BJ (cell line): ENCODE data around the gene PLCB2. TPM values are rescaled to one million over a fixed set of nuclear protein-coding genes. Genes with fewer than 3 reads are reported as not detected.
A peak's percentile ranks its signal among the peaks of the same experiment; 100 is the strongest.

ENCODE experiments used
- CTCF ChIA-PET: fragments of 350-600 bp; formaldehyde crosslinking; extraction: SDS; loops from one replicate; lab custom pipeline; 2021; ENCODE audit warnings: antibody characterized with exemption, inconsistent platforms; lab: Yijun Ruan, JAX
- POLR2A ChIA-PET: fragments of 300-600 bp; sonication (Branson Sonifier 250); formaldehyde crosslinking; extraction: SDS; loops from one replicate; lab custom pipeline; 2021; ENCODE audit warnings: antibody characterized with exemption; lab: Charles Lee
- DNase-seq: peaks from one replicate; pipeline ENCODE4 v3.0.0-alpha.2; 2011; ENCODE audit warnings: low read depth
- H3K27me3 ChIP-seq: 2 replicates; pipeline ENCODE4 v1.6.0; 2011; ENCODE audit warnings: low read length; ENCODE audit not compliant: control insufficient read depth, insufficient read depth
- H3K36me3 ChIP-seq: 2 replicates; pipeline ENCODE4 v1.5.1; 2011; ENCODE audit warnings: low read length; ENCODE audit not compliant: control insufficient read depth, insufficient read depth
- H3K4me3 ChIP-seq: 2 replicates; pipeline ENCODE4 v1.5.1; 2011; ENCODE audit warnings: low read depth, mild to moderate bottlenecking, control low read depth, low read length
- CTCF ChIP-seq: IDR thresholded peaks from 2 replicates; pipeline ENCODE4 v1.5.1; 2011; ENCODE audit warnings: low read depth, mild to moderate bottlenecking, control low read depth, inconsistent platforms, low read length, moderate library complexity; ENCODE audit not compliant: insufficient read depth
- polyA plus RNA-seq: library from polyadenylated mRNA; depleted of rRNA; stranded (reverse); fragments of >200 nt; gene quantifications from 2 replicates; pipeline ENCODE4 v1.2.3, GENCODE V29; 2011

The PLCB2 gene
- polyA plus RNA-seq, 1 experiment = 0.47 TPM

- Histone ChIP-seq H3K27me3 (peaks cover 2% of the 10 kb centered on the region; the same call in 1 of the 2 replicates), H3K36me3 (no peaks in the 10 kb centered on the region), H3K4me3 (no peak overlapping the region)
- ChIA-PET POLR2A (no interaction called here), CTCF (interaction anchor here (1.0 to 11.8 kb wide), 4 partner anchors 7 to 21 kb away, joined by 3 to 112 read pairs (median 52); partner anchors contain the start of genes DISP2 and PHGR1)
- no peak for TF ChIP-seq CTCF
- DNase-seq = no peak
Observed at GRCh38 chr15:40346579-40347558, 39.1 kb upstream of the PLCB2 start.

- H3K27me3 ChIP-seq = peaks cover 2% of the 10 kb centered on the region; the same call in 1 of the 2 replicates
- ChIA-PET CTCF (interaction anchor here (0.6 to 11.8 kb wide), 8 partner anchors 8 to 805 kb away, joined by 3 to 124 read pairs (median 30); partner anchors contain the start of genes DISP2, INAFM2, IVD and PHGR1), POLR2A (no interaction called here)
- no peak for DNase-seq
- no peak overlapping the region for H3K4me3 ChIP-seq
- TF ChIP-seq CTCF = no peak
- H3K36me3 ChIP-seq = no peaks in the 10 kb centered on the region
Observed at GRCh38 chr15:40345867-40346578, 38.3 kb upstream of the PLCB2 start.

GRCh38 chr15:40345225-40345866, 37.6 kb upstream of the PLCB2 start:
- no peak overlapping the region for H3K4me3 ChIP-seq
- ChIA-PET CTCF (interaction anchor here (0.6 to 11.8 kb wide), 24 partner anchors 8 to 806 kb away, joined by 3 to 124 read pairs (median 4); partner anchors contain the start of genes DISP2, INAFM2, IVD and PHGR1), POLR2A (no interaction called here)
- peaks cover 2% of the 10 kb centered on the region; the same call in 1 of the 2 replicates for H3K27me3 ChIP-seq
- TF ChIP-seq CTCF = no peak
- DNase-seq = no peak
- H3K36me3 ChIP-seq = no peaks in the 10 kb centered on the region

- CTCF ChIA-PET = interaction anchor here (0.7 to 11.8 kb wide), 31 partner anchors 9 to 161 kb away, joined by 3 to 124 read pairs (median 4); partner anchors contain the start of genes BAHD1, DISP2, INAFM2 and IVD
- Histone ChIP-seq H3K27me3 (no peaks in the 10 kb centered on the region), H3K4me3 (no peak overlapping the region), H3K36me3 (no peaks in the 10 kb centered on the region)
- peak; percentile 81 for TF ChIP-seq CTCF
- POLR2A ChIA-PET = no interaction called here
- no peak for DNase-seq
Observed at GRCh38 chr15:40344631-40345120, 36.9 kb upstream of the PLCB2 start.
